Heart right ventricle (tissue), 16 donors: Measurements from ENCODE around the gene HSPH1. TPM values are rescaled to one million over a fixed set of nuclear protein-coding genes. Genes with fewer than 3 reads are reported as not detected.

Experiments
- ATAC-seq, 8 donors: fragments of 200-7000 bp; cut with Tn5 transposase; one replicate each; pipeline ENCODE4 v1.9.1; 2020; ENCODE audit warnings: mild to moderate bottlenecking in 8 of 8, moderate library complexity in 8 of 8, moderate number of reproducible peaks in 1 of 8
- DNase-seq, 2 donors: peaks; one replicate each; pipeline ENCODE4 v3.0.0-alpha.2; 2020
- H3K27ac ChIP-seq, 10 donors: fragments of 200-600 bp; sonication (generic) in 2 of 10; one replicate each; pipeline versions ENCODE4 v1.5.0 to v1.8.0; 2020 to 2022; ENCODE audit warnings: mild to moderate bottlenecking in 3 of 10
- H3K27me3 ChIP-seq, 7 donors: fragments of 200-600 bp; one replicate each; pipeline ENCODE4 v1.8.0; 2021 to 2022; ENCODE audit warnings: mild to moderate bottlenecking in 2 of 7
- H3K36me3 ChIP-seq, 9 donors: fragments of 200-600 bp; sonication (generic) in 1 of 9; one replicate each; pipeline versions ENCODE4 v1.5.0 to v1.8.0; 2020 to 2022; ENCODE audit warnings: mild to moderate bottlenecking in 2 of 9
- H3K4me1 ChIP-seq, 9 donors: fragments of 200-600 bp; sonication (generic) in 1 of 9; one replicate each; pipeline versions ENCODE4 v1.5.0 to v1.8.0; 2020 to 2022; ENCODE audit warnings: mild to moderate bottlenecking in 4 of 9
- H3K4me3 ChIP-seq, 10 donors: fragments of 200-600 bp; sonication (generic) in 2 of 10; one replicate each; pipeline versions ENCODE4 v1.5.0 to v1.8.0; 2020 to 2022; ENCODE audit warnings: mild to moderate bottlenecking in 7 of 10, moderate library complexity in 2 of 10
- H3K9me3 ChIP-seq, 11 donors: fragments of 200-600 bp in 10 of 11; sonication (generic) in 2 of 11; one replicate each; pipeline versions ENCODE4 v1.5.0 to v1.8.0; 2013 to 2022; ENCODE audit warnings: mild to moderate bottlenecking in 2 of 11, control low read depth in 1 of 11, moderate library complexity in 1 of 11
- WGBS, 2 donors: extraction: QIAGEN DNeasy Blood & Tissue Kit; methylation state at CpG; one replicate each; pipeline ENCODE4 v1.1.7; 2013; ENCODE audit warnings: inconsistent platforms in 1 of 2; 5-methylcytosine and 5-hydroxymethylcytosine counted together
- intact Hi-C, 10 donors: fragments of 100-400 bp; cut with DNase I; formaldehyde crosslinking; loops; one replicate each; pipeline versions ENCODE4 v1.11.1 to v1.14.2; 2022
- polyA plus RNA-seq, 2 donors: library from polyadenylated mRNA; stranded (reverse); fragments of 200-250 nt; gene quantifications; one replicate each; pipeline ENCODE4 v1.2.3, GENCODE V29; 2013
- total RNA-seq, 10 donors: library from RNA; stranded (reverse); fragmentation: NEBNext Ultra II Directional in 3 of 10; extraction: Animal tissue kit (Norgen Biotek cat#: 25700) in 3 of 10; gene quantifications; one replicate each; pipeline versions ENCODE4 v1.2.1 to v1.2.4, GENCODE V29; 2021 to 2023
- TF ChIP-seq, protein P1 (sequence below), 9 donors: fragments of 200-600 bp; sonication (generic) in 2 of 9; IDR thresholded peaks; one replicate each; pipeline versions ENCODE4 v1.5.0 to v1.8.0; 2021 to 2022; ENCODE audit warnings: antibody characterized with exemption in 9 of 9, mild to moderate bottlenecking in 5 of 9, moderate library complexity in 1 of 9
- donor health status: Arrhythmogenic right ventricular cardiomyopathy.
- donor health status: ischemic (EF 13 %, LVEDD 7.1; RV severe dilation, severe dysfunction).
- donor health status: healthy with polysubstance abuse.
- donor health status: DM: no; HTN: yes; CAD: no.
- donor health status: DM: no; HTN: no; CAD: no.
- donor health status: ischemic (EF 25% LVEDD 6.9; RV normal size, moderate dysfunction).
- donor health status: ischemic (EF 25% LVEDD 5.7; RV mildly dilated, moderate dysfunction).
- donor health status: healthy.
- donor health status: DM: yes; HTN: yes; CAD: no.
- donor health status: Ischemic cardiomyopathy.
- donor health status: ischemic (EF 35%, LVEDD 5.7; RV mildly dilated, moderate dysfunction).
- donor health status: nonischemic (EF 11% LVEDD 7.7; RV severe dilation, severe dysfunction).
- donor health status: DM: yes; HTN: yes; CAD: no.
- donor health status: PGD.
- donor health status: ischemic (EF 29% LVEDD 5.4; RV normal size, mild dysfunction).
- donor health status: nonischemic (EF 23%, LVEDD 6.1; RV moderate dilation, normal function).

HSPH1 gene
- total and polyA plus RNA-seq, 12 donors, result 28.4 to 65.4 (median 45.8) TPM

DNA sequence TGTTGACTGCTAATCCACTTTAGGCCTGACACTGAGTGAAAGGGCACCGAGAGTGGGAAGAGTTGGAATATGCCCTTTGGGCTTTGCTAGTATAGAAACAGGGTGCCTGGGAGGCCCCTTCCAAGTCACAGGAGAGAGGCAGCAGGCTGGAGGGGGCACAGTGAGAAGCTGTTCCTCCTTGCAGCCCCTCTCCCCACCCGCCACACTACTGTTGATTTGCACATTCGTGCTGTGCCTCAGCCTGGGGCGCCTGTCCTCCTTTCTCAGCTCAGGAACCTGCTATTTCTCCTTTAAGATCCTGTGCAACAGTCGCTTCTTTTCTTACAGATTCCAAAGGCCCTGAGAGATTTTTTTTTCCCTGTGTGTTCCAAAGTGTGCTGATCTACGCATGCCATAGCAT lies 35.3 kb upstream of the HSPH1 start:
- no peak for DNase-seq
- Histone ChIP-seq H3K4me3 (no peak overlapping the region), H3K27me3 (no peaks in the 10 kb centered on the region), H3K4me1 (peaks cover 0 to 22% (median 16%) of the 10 kb centered on the region in 9 donors), H3K9me3 (no peaks in the 10 kb centered on the region), H3K27ac (no peak overlapping the region), H3K36me3 (no peaks in the 10 kb centered on the region)
- TF ChIP-seq, protein P1, sequence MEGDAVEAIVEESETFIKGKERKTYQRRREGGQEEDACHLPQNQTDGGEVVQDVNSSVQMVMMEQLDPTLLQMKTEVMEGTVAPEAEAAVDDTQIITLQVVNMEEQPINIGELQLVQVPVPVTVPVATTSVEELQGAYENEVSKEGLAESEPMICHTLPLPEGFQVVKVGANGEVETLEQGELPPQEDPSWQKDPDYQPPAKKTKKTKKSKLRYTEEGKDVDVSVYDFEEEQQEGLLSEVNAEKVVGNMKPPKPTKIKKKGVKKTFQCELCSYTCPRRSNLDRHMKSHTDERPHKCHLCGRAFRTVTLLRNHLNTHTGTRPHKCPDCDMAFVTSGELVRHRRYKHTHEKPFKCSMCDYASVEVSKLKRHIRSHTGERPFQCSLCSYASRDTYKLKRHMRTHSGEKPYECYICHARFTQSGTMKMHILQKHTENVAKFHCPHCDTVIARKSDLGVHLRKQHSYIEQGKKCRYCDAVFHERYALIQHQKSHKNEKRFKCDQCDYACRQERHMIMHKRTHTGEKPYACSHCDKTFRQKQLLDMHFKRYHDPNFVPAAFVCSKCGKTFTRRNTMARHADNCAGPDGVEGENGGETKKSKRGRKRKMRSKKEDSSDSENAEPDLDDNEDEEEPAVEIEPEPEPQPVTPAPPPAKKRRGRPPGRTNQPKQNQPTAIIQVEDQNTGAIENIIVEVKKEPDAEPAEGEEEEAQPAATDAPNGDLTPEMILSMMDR (IDR thresholded peaks at IDR 0.05), result no peak
- no peak for ATAC-seq
- WGBS, 2 donors, result 92 to 95% methylated on average over 6 of the region's 6 CpGs
- intact Hi-C loops, result loop anchor here in 2 of 10 donors (5.0 to 10.0 kb wide), 2 partner anchors 35 to 228 kb away; partner anchors contain the start of gene HSPH1 (in 1 of the 2)

DNA sequence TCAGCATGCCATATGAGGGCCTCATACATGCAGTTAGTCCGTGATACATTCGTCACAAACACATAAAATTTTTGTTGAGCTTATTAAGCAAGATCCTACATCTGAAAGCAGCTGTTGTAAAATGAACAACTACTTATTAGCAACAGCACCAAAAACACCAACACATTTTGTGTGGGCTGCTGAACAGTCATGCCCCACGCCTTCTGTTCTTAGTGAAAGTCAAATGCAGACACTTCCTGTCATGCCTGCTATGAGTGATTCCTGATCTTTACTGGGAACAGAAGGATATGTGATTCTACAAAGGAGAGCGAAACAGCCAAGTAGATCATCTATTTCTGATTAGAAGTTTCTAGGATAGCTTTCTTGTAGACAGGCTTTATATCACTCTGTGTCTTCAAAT lies 33.9 kb upstream of the HSPH1 start:
- TF ChIP-seq, protein P1 (IDR thresholded peaks at IDR 0.05), result no peak
- Histone ChIP-seq H3K4me3 (no peak overlapping the region), H3K9me3 (no peaks in the 10 kb centered on the region), H3K4me1 (peaks cover 0 to 10% (median 4%) of the 10 kb centered on the region in 9 donors), H3K27ac (no peak overlapping the region), H3K27me3 (no peaks in the 10 kb centered on the region), H3K36me3 (no peaks in the 10 kb centered on the region)
- 92 to 95% methylated on average over 4 of the region's 4 CpGs for WGBS, 2 donors
- DNase-seq (no peak), ATAC-seq (no peak)
- intact Hi-C loops, result loop anchor here in 2 of 10 donors (5.0 to 10.0 kb wide), 2 partner anchors 33 to 229 kb away; partner anchors contain the start of gene HSPH1 (in 1 of the 2)

DNA sequence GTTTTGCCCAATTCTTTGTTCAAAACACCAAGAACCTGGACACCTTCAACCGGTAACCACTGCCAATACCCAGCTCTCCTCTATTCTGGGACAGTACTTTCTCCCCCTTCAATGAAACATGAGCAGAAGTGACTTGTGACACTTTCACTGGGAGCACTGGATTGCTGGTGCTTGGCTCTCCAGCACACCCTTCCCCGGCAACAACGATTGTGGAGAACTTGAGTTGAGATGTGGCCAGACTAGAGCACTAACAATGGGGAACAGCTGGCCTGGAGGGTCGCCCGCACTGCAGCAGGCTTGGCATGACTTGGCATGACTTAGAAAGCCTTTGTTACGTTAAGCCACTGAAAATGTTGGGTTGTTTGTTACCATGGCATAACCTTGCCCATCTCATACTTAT lies 30.6 kb upstream of the HSPH1 start:
- 80 to 87% methylated on average over 6 of the region's 6 CpGs for WGBS, 2 donors
- TF ChIP-seq, protein P1 (IDR thresholded peaks at IDR 0.05), result no peak
- ATAC-seq, result peak in 1 of 8 donors; percentile 26

DNA sequence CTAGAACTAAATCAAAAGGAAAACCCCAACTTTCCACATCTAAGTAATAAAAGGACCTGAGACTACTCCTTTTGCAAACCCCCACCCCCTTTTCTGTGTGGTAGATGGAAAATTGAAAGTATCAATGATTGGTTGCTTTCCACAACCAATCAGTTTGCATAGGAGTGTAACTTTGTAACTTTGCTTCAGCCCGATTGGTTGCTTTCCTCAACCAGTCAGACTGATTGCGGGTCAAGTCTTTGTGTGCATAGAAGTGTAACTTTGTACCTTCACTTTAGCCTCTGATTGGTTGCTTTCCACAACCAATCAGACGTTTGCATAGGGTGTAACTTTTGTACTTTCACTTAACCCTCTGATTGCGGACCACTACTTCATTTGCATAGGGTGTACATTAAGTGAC lies 30.0 kb upstream of the HSPH1 start:
- H3K4me3 ChIP-seq, result no peak overlapping the region
- H3K27me3 ChIP-seq, result no peaks in the 10 kb centered on the region
- no peak overlapping the region for H3K27ac ChIP-seq
- ATAC-seq, result no peak
- H3K4me1 ChIP-seq, result no peaks in the 10 kb centered on the region
- no peaks in the 10 kb centered on the region for H3K36me3 ChIP-seq
- intact Hi-C loops, result loop anchor here in 1 of 10 donors (10.0 kb wide), 1 partner anchor 233 kb away; no protein-coding TSS in a partner anchor
- no peaks in the 10 kb centered on the region for H3K9me3 ChIP-seq
- TF ChIP-seq, protein P1 (IDR thresholded peaks at IDR 0.05), result no peak
- 82 to 87% methylated on average over 4 of the region's 4 CpGs for WGBS, 2 donors
- no peak for DNase-seq

More for the DNA sequence above, 30.6 kb upstream of the HSPH1 start:
- no peak overlapping the region for H3K27ac ChIP-seq
- no peaks in the 10 kb centered on the region for H3K36me3 ChIP-seq
- H3K27me3 ChIP-seq, result no peaks in the 10 kb centered on the region
- no peaks in the 10 kb centered on the region for H3K4me1 ChIP-seq
- intact Hi-C loops, result loop anchor here in 1 of 10 donors (10.0 kb wide), 1 partner anchor 232 kb away; no protein-coding TSS in a partner anchor
- no peak overlapping the region for H3K4me3 ChIP-seq
- no peaks in the 10 kb centered on the region for H3K9me3 ChIP-seq
- DNase-seq, result no peak
